ENCODE measurements around the gene NAPG.
"Not testable (repeated sequence)": the region's sequence is repeated elsewhere in the genome, so short reads cannot be mapped to it uniquely, and the experiment has no call there.

Gene NAPG

DNA sequence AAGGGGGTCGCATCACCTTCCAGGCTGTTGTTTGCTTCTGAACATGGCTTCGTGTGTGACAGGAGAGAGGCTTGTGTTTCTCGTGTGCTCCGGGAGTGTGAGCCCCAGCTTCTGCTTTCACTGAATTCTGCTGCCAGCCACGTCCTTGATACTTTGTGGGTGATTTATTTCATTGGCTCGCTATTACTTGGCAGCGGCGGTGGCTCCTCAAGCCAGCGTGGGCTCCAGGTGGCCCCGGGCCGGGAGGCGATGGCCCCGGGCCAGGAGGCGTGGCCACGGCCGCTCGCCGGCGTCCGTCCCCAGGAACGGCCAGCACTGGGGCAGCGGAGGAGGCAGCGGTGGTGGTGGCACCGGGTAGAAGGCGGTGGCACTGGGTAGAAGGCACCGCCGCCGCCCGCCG lies 63.1 kb downstream of the NAPG start:
- no peak for DNase-seq

- no peak for DNase-seq
Observed at GRCh38 chr18:10590412-10590811, 64.6 kb downstream of the NAPG start.

DNA sequence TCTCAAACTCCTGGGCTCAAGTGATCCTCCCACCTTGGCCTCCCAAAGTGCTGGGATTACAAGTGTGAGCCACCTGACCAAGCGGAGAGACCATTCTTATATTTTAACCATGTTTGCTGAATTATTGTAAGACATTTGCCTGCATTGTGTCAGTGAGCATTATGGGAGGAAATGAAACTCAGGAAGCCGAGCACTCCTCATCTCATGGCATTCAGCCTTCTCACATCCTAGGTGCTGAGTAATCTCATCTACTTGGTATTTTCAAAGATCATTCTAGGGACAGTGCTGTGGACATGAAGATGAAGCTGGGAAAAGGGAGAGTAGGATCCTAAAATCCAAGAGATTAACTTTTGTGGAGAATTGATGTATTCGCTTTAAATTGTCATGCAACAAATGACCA lies 66.1 kb downstream of the NAPG start:
- DNase-seq = no peak

DNA sequence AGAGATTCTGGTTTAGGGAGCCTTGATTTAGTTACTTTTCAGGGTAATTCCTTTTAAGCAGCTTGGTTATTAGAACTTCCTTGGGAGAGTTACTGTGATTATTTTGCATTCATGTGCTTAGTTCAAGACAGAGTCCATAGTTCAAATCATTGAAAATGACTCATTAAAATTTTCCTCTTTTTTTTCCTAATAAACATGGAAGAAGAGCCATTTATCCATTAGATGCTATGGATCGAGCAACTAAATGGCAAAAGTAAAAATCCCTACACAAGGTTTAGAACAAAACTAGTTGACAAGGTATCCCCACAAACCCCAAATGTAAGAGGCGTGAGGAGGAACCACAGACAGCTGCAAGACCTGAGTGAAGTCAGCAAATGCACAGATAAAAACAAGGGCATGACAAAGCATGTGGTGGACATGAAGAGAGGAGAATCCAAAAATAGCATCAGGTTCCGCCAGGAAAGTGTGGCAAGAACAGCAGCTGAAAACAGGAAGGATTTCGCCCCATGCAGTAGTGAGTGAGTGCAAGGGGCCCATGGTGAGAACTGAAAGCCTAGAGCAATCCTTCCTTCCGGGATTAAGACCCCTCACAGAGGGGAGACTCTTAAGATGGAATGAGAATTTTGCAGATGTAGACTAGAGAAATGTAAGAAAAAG lies 67.7 kb downstream of the NAPG start:
- not testable (repeated sequence) for DNase-seq

GRCh38 chr18:10595917-10596316 lies 70.1 kb downstream of the NAPG start:
- not testable (repeated sequence) for DNase-seq

- DNase-seq = not testable (repeated sequence)
Observed at GRCh38 chr18:10597695-10598094, 71.9 kb downstream of the NAPG start.

DNA sequence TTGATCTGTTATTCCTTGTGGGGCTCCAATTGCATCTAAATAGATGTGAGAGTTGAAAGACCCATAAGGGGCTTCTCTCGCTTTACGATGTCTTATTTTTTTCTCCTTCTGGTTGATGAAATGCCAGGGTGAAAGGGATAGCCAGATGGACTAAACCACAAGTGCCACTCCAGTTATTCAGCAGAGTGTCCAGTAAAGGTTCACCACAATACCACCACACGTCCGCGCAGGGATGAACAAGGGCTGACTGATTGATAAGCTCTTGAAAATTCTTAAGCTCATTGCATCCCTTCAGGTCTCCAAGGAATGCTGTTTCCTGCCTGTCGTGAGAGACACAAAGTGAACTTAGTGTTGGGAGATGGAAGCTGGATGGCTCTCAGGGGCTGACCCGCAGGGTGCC lies 74.9 kb downstream of the NAPG start:
- not testable (repeated sequence) for DNase-seq
